ENCODE data around the gene ZNF263.
A peak's percentile ranks its signal among the peaks of the same experiment; 100 is the strongest.

Gene ZNF263

GRCh38 chr16:3306078-3306477 lies 22.8 kb downstream of the ZNF263 start:
- peaks cover 35% of the 10 kb centered on the region for H3K36me3 ChIP-seq (ENCODE audit: low read depth)
- H3K27ac ChIP-seq (ENCODE audit: poor library complexity, severe bottlenecking): peak overlapping the region; percentile 73
- no peak for TF ChIP-seq CTCF (IDR thresholded peaks at IDR 0.05; ENCODE audit: poor library complexity, severe bottlenecking)
- DNase-seq (ENCODE audit: low spot score) (no peak), ATAC-seq (ENCODE audit: low read depth) (no peak)
- peak overlapping the region; percentile 49 for H3K4me3 ChIP-seq (ENCODE audit: severe bottlenecking)
- H3K4me1 ChIP-seq (ENCODE audit: insufficient read depth, poor library complexity, severe bottlenecking): no peaks in the 10 kb centered on the region
- H3K9me3 ChIP-seq (ENCODE audit: severe bottlenecking): peaks cover 26% of the 10 kb centered on the region
- no peaks in the 10 kb centered on the region for H3K27me3 ChIP-seq (ENCODE audit: insufficient read depth, poor library complexity, severe bottlenecking)

- Histone ChIP-seq H3K4me1 (ENCODE audit: insufficient read depth, poor library complexity, severe bottlenecking) (no peaks in the 10 kb centered on the region), H3K27me3 (ENCODE audit: insufficient read depth, poor library complexity, severe bottlenecking) (no peaks in the 10 kb centered on the region), H3K36me3 (ENCODE audit: low read depth) (peaks cover 54% of the 10 kb centered on the region), H3K27ac (ENCODE audit: poor library complexity, severe bottlenecking) (no peak overlapping the region), H3K9me3 (ENCODE audit: severe bottlenecking) (peaks cover 30% of the 10 kb centered on the region), H3K4me3 (ENCODE audit: severe bottlenecking) (no peak overlapping the region)
- DNase-seq (ENCODE audit: low spot score): no peak
- no peak for TF ChIP-seq CTCF (IDR thresholded peaks at IDR 0.05; ENCODE audit: poor library complexity, severe bottlenecking)
- no peak for ATAC-seq (ENCODE audit: low read depth)
These were observed 28.2 kb downstream of the ZNF263 start for GRCh38 chr16:3311496-3311895.

GRCh38 chr16:3317315-3317999 lies 34.2 kb downstream of the ZNF263 start:
- peaks cover 47% of the 10 kb centered on the region for H3K9me3 ChIP-seq (ENCODE audit: severe bottlenecking)

GRCh38 chr16:3321816-3322215 lies 38.5 kb downstream of the ZNF263 start:
- no peak for ATAC-seq (ENCODE audit: low read depth)
- Histone ChIP-seq H3K4me1 (ENCODE audit: insufficient read depth, poor library complexity, severe bottlenecking) (no peaks in the 10 kb centered on the region), H3K36me3 (ENCODE audit: low read depth) (peaks cover 20% of the 10 kb centered on the region), H3K4me3 (ENCODE audit: severe bottlenecking) (no peak overlapping the region), H3K27ac (ENCODE audit: poor library complexity, severe bottlenecking) (no peak overlapping the region), H3K27me3 (ENCODE audit: insufficient read depth, poor library complexity, severe bottlenecking) (no peaks in the 10 kb centered on the region), H3K9me3 (ENCODE audit: severe bottlenecking) (peaks cover 41% of the 10 kb centered on the region)
- TF ChIP-seq CTCF (IDR thresholded peaks at IDR 0.05; ENCODE audit: poor library complexity, severe bottlenecking): no peak
- DNase-seq (ENCODE audit: low spot score): no peak

More at GRCh38 chr16:3317315-3317999, 34.2 kb downstream of the ZNF263 start:
- ATAC-seq (ENCODE audit: low read depth) (no peak), DNase-seq (ENCODE audit: low spot score) (no peak)
- Histone ChIP-seq H3K36me3 (ENCODE audit: low read depth) (peaks cover 47% of the 10 kb centered on the region), H3K4me1 (ENCODE audit: insufficient read depth, poor library complexity, severe bottlenecking) (no peaks in the 10 kb centered on the region), H3K27ac (ENCODE audit: poor library complexity, severe bottlenecking) (no peak overlapping the region), H3K27me3 (ENCODE audit: insufficient read depth, poor library complexity, severe bottlenecking) (no peaks in the 10 kb centered on the region), H3K4me3 (ENCODE audit: severe bottlenecking) (no peak overlapping the region)
- no peak for TF ChIP-seq CTCF (IDR thresholded peaks at IDR 0.05; ENCODE audit: poor library complexity, severe bottlenecking)

GRCh38 chr16:3327514-3327913 lies 44.2 kb downstream of the ZNF263 start:
- Histone ChIP-seq H3K4me3 (ENCODE audit: severe bottlenecking) (no peak overlapping the region), H3K4me1 (ENCODE audit: insufficient read depth, poor library complexity, severe bottlenecking) (no peaks in the 10 kb centered on the region), H3K27me3 (ENCODE audit: insufficient read depth, poor library complexity, severe bottlenecking) (no peaks in the 10 kb centered on the region), H3K27ac (ENCODE audit: poor library complexity, severe bottlenecking) (no peak overlapping the region), H3K9me3 (ENCODE audit: severe bottlenecking) (peaks cover 3% of the 10 kb centered on the region), H3K36me3 (ENCODE audit: low read depth) (no peaks in the 10 kb centered on the region)
- DNase-seq (ENCODE audit: low spot score) (no peak), ATAC-seq (ENCODE audit: low read depth) (no peak)
- TF ChIP-seq CTCF (IDR thresholded peaks at IDR 0.05; ENCODE audit: poor library complexity, severe bottlenecking): no peak

Measured in RWPE2 (cell line).